ENCODE data around the gene NSF.

DNA sequence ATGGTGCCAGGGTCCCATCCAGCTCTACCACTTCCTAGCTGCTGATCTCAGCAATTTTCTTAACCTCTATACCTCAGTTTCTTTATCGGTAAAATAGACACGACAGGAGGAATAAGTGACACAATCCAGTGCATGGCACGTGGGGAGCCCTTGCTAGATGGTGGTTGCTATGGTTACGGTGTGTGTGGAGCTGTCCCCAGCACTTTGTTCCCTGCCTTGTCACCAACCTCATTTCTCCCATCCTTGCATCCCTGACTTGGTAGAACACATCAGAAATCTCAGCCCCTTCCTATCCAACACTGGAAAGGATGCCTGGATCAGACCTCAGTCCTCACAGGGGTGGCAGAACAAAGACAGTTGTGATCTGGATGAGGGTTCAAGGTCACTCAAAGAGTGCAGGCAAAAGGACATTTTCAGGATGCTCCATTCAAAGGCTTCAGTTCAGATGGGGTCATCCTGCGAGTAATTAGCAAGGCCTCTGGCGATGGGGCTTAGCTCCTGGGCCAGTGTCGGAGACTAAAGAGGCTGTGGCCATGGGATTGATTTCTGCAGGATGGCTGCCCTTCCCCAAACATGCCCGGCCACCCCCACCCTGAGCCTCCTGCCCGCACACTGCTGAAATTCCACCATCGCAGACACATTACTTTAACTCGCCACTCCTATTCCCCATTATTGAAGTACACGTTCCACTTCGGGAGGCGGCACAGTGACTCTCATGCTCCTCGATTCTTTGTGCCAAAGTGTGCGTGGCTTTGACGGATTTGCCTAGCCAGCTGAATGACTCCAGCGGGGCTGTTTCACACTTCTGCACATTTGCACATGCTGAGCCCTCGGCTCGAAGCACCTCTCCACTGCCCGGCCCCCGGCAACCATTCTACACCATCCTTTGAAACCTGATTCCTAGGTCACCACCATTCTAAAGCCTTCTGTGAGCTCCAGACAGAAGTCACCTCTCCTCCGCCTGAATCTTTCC is 187.8 kb downstream of the NSF start:
- TF ChIP-seq EZH2 (IDR thresholded peaks at IDR 0.05) (no peak), POLR2AphosphoS5 (IDR thresholded peaks at IDR 0.05; ENCODE audit: borderline replicate concordance, low read depth, low read length) (no peak)

All from SK-N-MC (cell line).